HG02610 (cell line): ENCODE data around the gene SPOCK3.
A peak's percentile ranks its signal among the peaks of the same experiment; 100 is the strongest.
"Not testable (repeated sequence)": the region's sequence is repeated elsewhere in the genome, so short reads cannot be mapped to it uniquely, and the experiment has no call there.

ENCODE experiments used
- ATAC-seq: cut with Tn5 transposase; IDR thresholded peaks from one replicate; pipeline ENCODE4 v1.9.1; 2021; ENCODE audit warnings: mild to moderate bottlenecking, moderate library complexity; ENCODE audit not compliant: unreplicated experiment

The SPOCK3 gene

DNA sequence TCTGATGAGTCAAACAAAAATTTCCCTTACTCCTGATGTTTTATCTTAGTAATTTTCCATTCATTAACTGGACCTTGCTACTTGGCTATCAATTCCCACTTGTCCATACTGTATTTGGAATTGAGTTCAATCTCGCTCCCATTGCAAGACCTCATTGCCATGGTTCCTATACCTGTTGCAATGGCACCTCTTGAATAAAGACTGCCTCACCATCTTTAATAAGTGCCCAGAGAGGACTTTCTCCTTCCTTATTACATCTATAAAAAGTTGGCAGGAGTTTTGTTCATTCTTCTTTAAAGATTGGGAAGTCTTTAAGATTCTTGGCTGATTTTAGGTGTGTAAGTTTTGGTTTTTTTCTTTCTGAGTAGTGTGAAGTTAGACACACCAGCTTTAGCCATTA is 397.4 kb downstream of the SPOCK3 start:
- no peak for ATAC-seq

DNA sequence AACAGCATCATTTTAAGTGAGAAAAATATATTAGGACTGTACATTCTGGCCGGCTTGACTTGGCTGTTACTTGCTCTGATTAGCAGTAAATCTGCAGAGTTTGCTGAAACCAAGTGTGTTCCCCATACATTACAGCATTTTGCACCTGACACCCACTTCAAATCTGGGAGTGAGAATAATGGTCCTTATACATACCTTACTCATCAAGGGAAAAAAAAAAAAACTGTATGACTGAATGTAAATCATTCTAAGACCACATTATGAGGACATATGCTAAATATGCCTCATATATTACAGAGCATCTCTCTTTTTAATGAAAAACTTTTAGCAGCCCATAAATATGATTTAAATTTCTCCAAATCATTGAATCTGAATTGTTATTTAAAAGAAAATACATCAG is 406.7 kb downstream of the SPOCK3 start:
- no peak for ATAC-seq

DNA sequence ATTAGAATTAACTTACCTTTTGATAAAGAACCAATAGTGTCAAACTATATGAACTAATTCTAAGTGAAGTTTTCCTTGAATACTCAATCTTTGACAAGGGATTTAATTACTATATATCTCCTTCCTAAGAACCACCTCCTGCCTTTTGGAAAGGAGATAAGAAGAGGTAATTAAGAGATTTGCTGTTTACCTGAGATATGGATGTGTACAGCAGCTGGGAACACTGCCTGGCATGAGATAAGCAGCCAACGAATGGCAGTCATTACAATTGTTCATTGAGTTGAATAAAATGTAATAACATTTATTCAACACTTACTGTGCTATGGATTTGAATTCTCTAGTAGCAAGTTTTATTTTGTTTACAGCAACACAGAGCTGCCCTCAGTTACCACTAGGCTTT is 407.1 kb downstream of the SPOCK3 start:
- ATAC-seq: no peak

DNA sequence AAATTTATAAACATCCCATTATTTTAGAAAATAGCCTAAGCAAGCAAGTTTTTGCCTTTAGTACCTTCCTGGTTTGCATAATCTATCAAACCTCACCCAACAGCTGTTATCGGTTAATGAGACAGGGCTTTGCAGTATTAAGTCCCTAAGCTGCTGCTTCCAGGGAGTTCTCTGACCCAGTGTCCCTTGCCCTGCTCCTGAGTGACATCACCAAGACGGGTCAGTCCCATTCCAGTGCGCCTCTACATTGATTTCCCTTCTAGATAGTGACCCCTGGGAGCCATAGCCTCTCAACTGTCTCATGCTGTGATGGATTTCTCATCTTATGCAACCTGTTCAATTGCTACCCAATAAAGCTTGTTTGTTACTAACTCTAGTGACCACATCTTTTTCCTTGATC is 410.4 kb downstream of the SPOCK3 start:
- ATAC-seq: no peak

DNA sequence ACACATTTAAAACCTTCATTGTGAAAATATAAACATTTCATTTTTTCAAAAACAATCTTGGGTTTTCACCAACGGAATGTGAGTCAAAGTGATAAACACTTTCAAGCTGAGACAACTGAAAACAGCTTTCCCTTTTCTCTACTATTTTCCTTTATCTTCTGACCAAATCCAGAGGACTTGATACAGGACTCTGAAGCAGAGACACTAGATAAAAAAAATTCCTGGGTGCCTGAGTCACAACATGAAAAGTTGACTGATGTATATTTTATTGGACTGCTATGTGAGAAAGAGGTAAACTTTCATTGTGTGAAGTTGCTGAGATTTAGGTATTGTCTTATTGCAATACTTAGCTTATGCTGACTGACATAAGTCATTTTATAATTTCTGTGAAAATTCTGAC is 411.2 kb downstream of the SPOCK3 start:
- no peak for ATAC-seq

DNA sequence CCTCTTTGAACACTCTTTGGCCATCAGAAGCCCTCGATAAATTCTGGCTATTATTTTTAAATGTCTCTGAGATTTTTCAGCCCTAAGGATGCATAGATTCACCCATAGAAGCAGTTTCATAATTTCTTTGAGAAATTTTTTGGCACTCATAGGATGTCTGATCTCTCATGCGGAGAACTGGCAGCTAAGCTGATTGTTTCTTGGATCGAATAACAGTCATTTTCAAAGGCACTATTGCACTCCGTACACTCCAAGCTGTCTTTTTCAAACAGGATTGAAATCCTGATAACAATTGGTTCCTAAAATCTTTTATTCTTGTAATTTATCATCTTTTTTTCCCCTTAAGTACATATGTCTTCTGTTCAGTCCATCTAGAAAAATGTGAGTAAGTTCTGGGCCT is 411.9 kb downstream of the SPOCK3 start:
- ATAC-seq: no peak

DNA sequence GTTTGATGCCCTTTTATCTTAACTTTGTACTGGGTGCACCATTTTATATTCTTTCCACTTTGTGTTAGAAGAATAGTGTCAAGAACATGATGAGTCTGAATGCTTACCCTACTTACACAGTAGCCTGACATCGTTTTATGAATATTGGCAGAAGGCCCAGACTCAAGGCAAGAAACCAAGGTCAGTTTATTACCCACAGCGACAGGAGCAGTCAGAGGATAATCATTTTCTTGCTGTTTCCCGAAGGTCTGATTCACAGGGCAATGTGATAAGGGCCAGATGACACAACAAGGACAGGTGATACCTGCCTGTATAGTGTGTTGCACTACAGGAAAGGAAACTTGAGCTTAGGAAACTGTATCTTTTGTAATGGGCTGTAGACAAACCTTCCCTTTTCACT is 417.4 kb downstream of the SPOCK3 start:
- ATAC-seq: no peak

DNA sequence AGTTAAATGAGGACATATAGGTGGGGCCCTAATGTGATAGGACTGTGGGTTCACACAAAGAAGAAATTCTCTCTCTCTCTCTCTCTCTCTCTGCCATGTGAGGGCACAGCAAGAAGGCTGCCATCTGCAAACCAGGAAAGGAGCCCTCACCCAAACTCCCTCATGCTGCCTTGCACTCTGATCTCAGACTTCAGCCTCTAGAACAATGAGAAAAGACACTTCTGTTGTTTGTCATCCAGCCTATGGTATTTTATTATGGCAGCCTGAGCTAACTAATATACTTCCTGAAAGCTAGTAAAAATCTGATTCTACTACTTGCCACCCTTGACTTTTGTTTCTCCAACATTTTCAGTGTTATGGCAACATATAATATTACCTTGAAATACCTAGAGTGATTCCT is 425.9 kb downstream of the SPOCK3 start:
- ATAC-seq: no peak

DNA sequence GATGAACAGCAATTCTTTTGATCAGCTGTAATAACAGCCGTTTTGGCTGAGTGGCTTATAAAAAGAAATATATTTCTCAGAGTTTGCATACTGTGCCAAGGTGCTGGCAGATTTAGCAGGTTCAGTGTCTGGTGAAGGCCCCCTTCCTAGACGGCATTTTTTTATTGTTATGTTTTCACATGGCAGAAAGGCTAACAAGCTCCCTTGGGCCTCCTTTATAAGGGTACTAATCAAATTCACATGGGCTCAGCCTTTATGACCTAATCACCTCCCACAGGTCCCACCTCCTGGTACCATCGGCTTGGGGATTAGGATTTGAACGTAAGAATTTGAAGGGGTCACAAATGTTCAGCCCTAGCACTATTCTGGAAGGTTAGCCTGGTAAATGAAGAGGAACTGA is 431.9 kb downstream of the SPOCK3 start:
- no peak for ATAC-seq

DNA sequence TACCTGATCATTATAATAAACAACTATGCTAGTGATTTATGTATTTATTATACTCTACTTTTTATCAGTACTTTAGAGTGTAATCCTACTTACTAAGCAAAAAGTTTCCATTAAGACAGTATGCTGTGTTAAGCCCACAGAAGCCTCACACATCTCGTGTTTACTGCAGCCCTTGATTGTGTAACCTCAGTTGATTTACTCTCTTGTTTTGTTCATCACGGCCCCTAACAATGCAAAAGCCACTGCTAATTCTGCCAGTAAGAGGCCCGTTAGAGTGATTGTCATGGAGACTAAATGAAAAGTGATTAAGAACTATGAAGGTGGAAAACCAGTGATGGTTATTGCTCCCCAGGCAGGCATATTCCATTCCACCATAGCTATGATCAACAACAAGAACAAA is 436.2 kb downstream of the SPOCK3 start:
- ATAC-seq: no peak

DNA sequence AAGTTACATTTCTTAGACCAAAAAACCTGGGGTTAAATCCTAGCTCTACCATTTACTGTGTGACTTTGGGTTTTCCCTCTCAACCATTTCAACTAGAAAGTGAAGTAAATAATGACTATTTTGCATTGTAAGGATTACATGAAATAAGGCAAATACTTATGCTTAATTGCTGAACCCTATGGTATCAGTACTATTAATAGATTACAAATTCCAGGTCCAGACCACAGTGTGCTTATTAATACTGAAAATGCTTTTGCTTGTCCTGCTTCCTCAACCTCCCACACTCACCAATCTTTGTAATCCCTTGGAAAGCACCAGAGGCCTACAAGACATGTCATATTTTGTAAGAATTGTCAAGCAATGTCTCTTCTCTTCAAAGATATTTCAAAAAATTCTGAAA is 456.5 kb downstream of the SPOCK3 start:
- peak; percentile 54 for ATAC-seq

DNA sequence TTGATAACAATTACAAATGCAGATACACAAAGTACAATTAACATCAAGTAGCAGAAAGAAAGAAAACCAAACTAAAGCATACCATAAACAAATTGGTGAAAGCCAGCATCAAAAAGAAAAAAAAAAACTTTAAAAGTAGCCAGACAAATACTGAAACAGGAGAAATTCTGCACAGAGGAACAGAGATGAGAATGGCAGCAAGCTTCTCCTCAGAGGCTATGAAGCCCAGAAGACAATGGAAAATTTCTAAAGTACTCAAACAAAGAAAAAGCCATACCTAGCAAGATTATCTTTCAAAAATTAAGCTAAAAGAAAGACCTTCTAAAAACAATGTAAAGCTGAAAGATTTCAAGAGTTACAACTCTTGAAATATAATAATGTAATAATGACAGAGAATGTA is 471.3 kb downstream of the SPOCK3 start:
- no peak for ATAC-seq

DNA sequence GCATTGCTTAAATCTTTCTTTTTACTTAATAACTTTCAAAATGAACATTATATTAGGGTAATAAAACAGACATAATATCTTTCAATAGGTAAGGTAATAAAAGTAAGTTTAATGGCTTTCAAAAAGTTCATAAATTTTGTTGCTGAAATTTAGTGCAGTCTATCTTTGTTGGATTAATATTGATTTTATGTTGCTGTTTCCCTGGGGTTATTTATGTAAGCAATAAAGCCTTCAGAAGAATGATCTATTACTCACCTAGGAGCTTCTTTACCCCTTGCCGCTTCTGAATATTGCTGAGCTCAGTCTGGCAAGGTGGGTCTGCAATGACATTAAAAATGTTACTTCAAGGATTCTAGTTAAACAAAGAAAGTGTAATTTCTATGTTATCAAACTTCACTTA is 492.6 kb downstream of the SPOCK3 start:
- no peak for ATAC-seq

DNA sequence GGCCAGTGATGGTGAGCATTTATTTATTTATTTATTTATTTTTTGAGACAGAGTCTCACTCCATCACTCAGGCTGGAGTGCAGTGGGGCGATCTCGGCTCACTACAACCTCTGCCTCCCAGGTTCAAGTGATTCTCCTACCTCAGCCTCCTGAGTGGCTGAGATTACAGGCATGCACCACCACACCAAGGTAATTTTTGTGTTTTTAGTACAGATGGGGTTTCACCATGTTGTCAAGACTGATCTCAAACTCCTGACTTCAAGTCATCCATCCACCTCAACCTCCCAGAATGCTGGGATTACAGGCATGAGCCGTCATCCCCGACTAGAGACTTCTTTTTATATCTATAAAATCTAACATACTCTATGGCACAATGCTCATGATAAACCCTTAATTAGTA is 495.1 kb downstream of the SPOCK3 start:
- ATAC-seq: not testable (repeated sequence)

DNA sequence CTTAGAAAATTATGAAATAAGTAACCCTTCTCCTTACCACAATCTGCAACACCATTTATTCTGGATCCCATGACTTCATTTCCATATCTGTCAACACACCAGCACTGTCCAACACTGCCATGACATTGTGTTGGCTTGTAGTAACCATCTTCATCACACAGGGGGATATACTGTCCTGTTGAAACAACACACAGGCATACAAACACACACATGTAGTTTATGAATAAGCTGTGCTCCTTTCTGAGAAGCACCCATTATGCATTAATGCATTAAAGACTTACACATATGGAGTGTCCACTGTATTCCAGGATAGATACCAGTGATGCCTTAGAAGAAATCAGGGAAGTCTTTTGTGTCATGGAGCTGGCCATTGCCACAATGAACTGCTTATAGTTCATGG is 496.9 kb downstream of the SPOCK3 start:
- no peak for ATAC-seq

DNA sequence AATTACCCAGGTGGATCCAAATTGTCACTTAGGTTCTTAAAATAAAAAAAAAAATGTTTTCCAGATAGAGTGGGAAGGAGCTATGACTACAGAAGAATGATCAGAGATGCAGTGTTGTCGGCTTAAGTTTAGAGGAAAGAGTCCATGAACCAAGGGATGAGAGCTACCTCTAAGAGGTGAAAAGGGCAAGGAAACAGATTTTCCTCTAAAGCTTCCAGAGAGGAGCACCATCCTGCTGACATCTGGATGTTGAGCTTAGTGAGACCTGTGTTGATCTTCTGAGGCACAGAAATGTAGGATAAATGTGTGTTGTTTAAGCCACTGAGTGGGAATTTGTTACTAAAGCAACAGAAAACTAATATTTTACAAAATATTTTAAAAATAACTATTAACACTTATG is 498.7 kb downstream of the SPOCK3 start:
- ATAC-seq: no peak

DNA sequence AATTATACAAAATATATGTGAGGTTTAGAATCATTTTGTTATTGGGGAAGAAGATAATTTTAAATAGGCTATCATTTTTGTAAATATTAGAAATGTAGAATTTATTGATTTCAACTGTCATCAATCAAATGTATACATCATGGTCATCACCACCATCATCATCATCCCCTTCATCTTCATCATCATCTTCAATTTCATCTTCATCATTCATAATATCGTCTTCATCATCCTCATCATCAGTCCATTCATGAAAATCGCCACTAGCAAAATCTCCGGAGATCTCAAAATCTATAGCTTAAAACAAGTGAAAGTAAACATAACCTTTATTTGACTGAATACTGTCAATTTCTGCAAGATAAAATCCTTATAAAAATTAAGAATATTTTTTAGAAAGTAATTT is 499.5 kb downstream of the SPOCK3 start:
- ATAC-seq: no peak

DNA sequence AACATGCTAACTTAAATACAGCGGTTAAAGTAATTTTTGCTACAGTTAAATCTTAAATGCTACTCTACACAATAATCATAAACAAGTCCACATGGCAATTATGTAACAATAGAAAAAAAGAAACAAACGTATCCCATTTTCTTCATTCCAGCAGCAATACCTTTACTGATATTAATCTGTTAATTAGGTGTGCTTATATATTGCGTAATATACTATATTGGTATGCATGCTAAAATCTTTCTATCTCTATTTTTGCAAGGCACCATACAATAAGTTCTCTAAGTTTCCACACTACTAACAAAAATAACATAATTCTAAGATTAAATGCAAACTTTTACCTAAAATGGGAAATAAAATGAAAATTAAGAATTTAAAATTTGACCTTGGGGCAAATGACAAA is 500.6 kb downstream of the SPOCK3 start:
- no peak for ATAC-seq

DNA sequence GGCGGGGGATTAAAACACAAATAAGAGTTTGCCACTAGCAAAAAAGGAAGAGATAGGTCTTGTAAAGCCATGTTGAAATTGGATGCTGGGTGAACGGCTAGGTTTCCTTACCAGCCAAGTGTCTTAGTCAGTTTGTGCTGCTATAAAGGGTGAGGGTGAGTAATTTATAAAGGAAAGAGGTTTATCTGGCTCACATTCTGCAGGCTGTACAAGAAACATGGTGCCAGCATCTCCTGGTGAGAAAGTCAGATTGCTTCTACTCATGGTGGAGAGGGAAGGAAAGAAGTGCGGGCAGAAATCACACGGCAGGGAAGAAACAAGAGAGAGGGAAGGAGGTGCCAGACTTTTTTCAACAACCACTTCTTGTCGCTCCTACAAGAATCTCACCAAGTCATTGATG is 507.5 kb downstream of the SPOCK3 start:
- ATAC-seq: no peak

DNA sequence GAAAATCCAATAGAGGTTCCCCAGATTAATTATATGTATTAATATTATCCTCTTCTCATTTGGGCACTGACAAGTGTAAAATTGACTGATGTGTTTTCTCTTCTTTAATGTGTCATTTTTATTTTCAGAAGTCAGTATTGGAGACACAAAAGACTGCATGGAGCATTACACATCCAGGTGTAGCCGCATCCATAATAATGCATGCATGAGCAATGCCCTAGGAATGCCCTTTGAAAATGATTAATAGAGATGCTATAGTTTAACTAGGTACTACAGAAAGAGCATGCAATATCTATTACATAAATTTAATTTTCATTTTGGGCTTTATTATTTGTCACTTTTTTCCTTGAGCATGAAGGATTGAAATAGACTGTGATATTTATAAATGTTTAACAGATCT is 509.9 kb downstream of the SPOCK3 start:
- no peak for ATAC-seq

DNA sequence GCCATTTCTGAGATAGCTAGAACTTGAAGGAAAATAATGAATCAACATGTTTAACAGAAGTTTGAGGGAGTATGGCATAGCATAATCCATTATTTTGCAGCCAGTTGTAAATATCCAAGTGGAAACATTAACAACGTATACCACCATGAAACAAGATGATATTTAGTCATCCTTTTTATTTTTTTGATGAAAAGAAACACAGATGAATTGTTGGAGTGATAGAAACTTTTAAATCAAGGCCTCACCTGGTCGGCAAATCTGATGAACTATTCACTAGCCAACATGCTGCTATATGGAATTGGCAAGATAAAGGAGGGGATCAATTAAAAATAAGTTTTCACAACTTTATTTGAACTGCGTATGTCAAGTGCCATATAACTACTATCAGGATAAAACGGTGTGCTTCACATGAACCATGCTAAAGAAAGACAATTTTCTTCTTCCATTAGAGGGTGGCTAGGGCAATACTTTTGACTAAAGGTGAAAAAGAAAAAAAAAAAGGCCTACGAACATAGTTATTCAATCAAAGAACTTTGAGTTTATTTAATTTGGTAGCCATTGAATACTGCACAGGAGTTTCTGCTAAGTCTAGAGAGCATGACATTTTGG is 510.7 kb downstream of the SPOCK3 start:
- no peak for ATAC-seq

DNA sequence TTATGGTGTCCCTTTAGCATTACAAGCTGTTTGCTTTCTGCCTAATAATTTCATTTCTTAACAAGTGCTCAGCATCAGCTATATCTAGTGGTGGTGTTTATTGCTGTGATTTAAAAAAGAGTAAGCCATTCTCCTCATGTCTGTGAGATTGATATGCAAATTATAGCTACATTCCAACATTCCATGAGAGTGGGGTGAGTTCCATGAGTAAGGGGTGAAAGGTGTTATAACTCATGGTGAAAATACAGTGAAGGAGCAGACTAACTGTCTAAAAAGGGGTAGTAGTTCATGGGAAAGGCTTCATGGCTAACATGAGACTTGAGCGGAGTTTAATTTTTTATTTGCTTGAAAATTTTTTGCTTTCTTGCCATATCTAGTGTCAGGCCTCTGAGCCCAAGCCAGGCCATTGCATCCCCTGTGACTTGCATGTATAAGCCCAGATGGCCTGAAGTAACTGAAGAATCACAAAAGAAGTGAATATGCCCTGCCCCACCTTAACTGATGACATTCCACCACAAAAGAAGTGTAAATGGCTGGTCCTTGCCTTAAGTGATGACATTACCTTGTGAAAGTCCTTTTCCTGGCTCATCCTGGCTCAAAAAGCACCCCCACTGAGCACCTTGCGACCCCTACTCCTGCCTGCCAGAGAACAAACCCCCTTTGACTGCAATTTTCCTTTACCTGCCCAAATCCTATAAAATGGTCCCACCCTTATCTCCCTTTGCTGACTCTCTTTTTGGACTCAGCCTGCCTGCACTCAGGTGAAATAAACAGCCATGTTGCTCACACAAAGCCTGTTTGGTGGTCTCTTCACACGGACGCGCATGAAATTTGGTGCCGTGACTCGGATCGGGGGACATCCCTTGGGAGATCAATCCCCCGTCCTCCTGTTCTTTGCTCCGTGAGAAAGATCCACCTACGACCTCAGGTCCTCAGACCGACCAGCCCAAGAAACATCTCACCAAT is 518.3 kb downstream of the SPOCK3 start:
- ATAC-seq: not testable (repeated sequence)
